ENCODE measurements around the gene DRAXIN. TPM values are rescaled to one million over a fixed set of nuclear protein-coding genes. Genes with fewer than 3 reads are reported as not detected.
A peak's percentile ranks its signal among the peaks of the same experiment; 100 is the strongest.

The DRAXIN gene
- polyA plus RNA-seq, 12 donors: 0.26 to 0.52 (median 0.35) TPM; not detected in 2

DNA sequence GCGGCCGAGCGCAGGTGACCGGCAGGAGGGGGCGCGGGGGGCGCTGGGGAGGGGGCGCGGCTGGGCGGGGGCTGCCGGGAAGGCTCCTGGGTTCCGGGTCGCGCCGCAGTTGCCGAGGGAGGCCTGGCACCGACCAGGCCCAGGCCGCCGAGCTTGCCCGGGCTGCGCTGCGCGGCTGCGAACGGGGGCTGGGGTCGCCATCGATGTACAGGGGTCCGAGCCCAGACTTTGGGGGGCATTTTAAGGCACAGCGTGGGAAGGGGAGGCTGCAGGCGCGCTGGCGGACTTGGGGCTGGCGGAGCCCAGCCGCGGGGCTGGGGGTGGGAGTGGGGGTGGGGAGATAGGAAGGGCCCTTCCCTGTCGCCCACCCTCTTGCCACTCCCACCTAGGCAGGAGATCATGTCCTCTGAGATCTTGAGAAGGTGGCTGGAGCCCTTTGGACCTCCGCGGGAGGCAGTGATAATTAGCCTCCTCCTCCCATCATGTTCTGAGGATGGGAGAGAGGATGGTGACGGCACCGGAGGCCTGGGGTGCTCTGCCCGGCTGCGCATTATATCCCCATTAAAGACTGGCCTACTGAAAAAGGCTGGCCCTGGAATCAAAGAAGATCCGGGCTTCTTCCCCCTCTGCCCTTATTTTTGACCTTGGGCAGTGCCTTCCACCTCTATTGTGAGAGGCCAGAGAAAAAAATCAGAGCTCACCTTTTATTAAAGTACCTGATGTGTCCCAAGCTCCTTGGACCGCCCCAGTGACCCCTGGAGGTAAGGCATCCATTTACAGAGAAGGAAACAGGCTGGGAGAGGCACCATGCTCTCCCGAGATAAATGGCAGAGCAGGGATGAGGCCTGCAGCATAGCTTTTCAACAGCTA lies 36.3 kb upstream of the DRAXIN start:
- no peak for DNase-seq

DNA sequence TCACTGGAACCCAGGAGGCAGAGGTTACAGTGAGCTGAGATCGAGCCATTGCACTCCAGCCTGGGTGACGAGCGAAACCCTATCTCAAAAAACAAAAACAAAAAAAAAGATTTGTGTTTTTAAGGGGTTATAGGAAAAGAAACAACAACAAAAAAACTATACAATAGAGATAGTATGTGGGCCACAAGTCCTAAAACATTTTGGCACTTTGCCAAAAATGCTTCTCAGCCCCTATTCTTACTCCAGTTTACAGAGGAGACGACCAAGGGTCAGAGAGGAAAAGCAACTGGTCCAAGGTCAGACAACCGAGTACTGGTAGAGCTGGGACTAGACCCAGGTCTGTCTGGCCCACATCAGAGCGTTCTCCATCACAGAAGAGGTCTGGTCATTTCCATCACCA lies 33.9 kb upstream of the DRAXIN start:
- no peak for DNase-seq

DNA sequence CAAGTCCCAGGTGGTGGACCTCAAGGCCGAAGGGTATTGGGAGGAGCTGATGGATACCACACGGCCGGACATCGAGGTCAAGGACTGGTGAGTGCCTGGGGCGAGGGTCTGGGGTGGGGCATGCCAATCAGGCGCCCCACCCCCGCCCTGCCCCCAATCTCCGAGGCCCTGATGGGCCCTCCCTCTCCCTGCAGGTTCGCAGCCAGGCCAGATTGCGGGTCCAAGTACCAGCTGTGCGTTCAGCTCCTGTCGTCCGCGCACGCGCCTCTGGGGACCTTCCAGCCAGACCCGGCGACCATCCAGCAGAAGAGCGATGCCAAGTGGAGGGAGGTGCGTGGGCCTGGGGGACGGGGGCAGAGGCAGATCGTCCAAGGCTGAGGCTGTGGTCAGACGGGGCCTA lies 33.0 kb upstream of the DRAXIN start:
- no peak for DNase-seq

DNA sequence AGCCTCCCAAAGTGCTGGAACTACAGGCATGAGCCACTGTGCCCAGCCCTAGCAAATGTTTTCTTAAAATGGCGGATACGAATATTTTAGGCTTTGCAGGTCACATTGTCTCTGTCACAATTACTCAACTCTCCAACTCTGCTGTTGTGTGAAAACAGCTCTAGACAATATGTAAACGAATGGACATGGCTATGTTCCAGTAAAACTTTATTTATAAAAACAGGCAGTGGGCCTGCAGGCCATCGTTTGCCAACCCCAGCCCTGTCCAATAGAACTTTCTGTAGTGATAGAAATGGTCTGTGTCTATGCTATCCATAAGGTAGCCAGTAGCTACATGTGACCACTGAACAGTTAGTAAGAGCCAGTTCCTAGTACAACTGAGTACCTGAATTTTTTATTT lies 31.8 kb upstream of the DRAXIN start:
- DNase-seq: no peak

DNA sequence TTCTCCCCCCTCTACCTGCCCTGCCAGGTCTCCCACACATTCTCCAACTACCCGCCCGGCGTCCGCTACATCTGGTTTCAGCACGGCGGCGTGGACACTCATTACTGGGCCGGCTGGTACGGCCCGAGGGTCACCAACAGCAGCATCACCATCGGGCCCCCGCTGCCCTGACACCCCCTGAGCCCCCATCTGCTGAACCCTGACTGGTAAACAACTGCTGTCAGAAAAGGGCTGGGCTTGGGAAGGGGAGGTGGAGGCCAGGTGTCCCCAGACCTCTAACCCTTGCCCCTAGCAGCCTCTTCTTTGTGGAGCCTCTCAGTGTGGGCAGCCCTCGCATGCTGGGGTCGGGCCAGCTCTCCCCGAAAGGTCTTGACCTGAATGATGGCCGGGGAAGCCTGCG lies 30.4 kb upstream of the DRAXIN start:
- no peak for DNase-seq

DNA sequence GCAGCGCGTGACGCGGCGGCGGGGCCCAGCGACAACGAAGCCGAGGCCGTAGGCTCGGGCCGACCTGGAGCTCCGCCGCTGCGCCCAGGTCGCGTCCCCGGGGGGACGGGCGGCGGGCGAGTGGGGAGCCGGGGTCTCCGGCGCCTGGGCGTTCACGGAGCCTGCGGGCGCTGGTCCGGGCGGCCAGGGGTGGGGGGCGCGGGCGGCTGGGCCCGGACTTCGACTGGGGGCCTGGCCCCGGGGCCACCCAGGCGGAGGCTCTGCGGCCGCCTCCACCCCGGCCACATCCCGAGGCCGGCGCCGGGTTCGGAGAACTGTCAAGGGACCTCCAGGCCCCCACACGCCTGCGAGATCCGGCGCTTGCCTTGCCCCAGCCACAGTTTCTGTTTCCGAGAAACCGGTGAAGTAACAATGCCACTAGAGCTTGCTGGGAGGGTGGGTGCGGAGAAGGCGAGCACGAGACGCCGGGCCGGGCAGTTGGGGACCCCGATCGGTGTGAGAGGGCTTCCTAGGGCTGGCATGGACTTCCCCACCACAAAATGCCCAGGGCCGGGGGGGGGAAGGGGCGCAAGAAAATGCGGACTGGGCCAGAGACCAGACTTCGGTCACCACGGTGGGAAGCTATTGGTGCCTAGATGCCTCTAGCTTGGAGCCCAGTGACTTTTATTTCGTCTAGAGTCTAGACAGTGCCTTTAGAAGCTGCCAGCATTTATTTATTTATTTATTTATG lies 27.0 kb upstream of the DRAXIN start:
- peak; percentile 43 for DNase-seq

DNA sequence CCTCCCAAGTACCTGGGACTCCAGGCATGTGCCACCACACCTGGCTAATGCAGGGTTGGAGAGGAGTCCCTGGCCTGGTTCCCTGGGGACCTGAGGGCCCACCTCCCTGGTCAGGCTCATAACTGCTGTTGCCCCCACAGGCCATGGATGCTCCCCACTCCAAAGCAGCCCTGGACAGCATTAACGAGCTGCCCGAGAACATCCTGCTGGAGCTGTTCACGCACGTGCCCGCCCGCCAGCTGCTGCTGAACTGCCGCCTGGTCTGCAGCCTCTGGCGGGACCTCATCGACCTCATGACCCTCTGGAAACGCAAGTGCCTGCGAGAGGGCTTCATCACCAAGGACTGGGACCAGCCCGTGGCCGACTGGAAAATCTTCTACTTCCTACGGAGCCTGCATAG lies 23.0 kb upstream of the DRAXIN start:
- no peak for DNase-seq

DNA sequence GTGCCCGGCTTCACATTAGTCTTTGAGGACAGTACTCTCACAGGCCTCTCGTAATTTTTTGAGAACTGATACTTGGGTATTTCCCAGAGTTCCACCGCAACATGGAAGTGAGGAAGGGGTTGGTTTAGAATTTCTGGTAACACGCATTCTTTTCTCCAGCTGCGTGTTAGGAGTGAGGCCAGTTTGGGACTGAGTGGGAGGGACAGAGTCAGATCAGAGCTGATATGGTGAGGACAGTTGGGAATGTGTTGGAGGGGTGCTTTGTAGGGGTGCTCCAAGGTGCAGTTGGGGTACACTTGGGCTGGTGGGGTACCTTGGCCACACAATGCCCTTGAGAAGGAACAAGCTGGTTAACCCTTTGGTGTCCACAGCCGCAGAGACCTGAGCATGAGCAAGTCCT lies 20.8 kb upstream of the DRAXIN start:
- no peak for DNase-seq

DNA sequence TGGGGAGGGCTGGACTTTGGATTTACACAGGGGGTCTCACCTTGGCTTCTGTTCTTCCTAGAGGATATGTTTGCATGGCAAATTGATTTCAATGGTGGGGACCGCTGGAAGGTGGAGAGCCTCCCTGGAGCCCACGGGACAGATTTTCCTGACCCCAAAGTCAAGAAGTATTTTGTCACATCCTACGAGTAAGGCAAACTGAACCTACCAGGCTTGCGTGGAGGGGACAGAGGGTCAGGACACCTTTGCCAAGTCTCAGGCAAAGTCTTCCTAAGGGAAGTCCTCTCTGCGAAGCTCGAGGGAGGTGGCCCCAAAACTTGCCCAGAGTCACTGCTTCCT lies 20.3 kb upstream of the DRAXIN start:
- DNase-seq: no peak

DNA sequence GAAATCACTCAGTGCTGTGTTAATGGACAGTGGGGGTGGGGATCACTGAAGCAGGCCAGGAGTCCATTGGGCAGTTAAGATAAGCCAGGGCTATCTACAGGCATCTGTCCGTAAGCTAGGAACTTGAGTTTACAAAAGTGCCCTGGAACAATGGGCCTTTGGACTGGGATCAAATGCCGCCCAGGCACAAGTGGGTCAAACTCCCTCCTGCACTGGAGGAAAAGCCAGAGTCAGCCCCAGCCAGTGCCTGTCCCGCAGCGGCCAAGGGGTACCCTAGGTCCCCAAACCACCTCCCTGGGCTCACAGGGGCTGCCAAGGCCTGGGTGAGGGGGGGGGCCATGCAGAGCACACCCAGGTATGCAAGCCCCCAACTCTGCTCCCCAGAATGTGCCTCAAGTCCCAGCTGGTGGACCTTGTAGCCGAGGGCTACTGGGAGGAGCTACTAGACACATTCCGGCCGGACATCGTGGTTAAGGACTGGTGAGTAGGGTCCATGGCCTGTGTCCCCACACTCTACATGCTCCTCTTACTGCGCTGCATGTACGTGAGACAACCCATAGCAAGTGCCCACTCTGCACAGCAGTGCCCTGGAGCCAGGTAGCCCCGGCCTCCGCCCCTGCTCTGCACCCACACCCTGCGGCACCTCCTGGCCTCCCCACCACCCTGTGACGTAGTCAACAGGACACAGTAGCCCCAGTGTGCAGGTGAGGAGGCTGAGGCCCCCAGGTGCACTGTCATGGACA lies 19.8 kb upstream of the DRAXIN start:
- no peak for DNase-seq

DNA sequence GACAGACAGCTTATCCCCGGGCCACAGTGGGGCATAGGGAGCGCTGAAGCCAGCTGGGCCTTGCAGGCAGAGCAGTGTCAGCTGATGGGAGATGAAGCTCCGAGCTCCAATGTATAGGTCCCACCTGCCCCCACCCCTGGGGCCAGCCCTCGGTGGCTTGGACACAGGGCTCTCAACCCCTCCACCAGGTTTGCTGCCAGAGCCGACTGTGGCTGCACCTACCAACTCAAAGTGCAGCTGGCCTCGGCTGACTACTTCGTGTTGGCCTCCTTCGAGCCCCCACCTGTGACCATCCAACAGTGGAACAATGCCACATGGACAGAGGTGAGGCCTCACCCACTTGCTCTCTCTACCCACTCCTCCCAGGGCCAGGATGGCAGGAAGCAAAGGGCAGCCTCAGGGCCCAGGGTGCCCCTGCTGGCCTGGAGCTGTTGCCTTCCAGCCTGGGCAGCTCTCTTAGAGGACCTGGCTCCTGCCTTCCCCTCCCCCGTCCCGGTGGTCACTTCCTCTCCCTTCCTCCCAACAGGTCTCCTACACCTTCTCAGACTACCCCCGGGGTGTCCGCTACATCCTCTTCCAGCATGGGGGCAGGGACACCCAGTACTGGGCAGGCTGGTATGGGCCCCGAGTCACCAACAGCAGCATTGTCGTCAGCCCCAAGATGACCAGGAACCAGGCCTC lies 18.3 kb upstream of the DRAXIN start:
- DNase-seq: no peak

DNA sequence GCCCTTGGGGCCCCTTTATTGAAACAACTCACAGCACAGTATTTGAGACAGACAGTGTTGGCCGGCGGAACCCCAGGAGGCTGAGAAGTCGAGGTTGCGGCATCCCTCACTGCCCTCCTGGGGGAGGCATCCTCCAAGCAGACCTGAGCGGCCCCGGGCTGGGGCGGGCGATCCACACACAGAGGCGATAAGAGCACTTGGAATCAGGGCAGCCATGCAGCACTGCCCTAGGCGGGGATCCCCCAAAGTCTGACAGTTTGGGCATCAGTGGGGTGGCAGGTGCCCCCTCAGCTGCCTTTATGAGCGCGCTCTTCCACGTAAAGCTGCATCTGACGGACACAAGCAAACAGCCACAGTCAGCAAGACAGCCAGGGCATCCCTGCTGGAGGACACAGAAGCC lies 17.0 kb upstream of the DRAXIN start:
- no peak for DNase-seq

DNA sequence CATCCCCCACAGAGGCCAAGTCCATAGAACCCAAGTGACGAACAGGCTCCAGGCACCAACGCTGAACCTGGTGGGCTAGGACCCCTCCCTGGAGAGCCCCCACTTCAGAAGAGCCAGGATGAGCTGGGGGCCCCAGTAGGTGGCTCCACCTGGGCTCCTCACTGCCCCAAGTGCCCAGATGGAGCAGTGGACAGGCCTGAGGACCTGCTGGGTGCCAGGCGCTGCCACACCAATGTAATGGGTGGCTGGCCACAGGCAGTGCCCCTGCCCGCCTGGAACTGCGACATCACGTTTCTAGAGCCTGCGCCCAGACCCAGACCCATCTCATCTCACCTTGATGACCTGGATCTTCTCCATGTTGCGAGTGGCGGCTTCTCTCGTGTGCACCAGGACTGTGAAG lies 16.2 kb upstream of the DRAXIN start:
- no peak for DNase-seq

DNA sequence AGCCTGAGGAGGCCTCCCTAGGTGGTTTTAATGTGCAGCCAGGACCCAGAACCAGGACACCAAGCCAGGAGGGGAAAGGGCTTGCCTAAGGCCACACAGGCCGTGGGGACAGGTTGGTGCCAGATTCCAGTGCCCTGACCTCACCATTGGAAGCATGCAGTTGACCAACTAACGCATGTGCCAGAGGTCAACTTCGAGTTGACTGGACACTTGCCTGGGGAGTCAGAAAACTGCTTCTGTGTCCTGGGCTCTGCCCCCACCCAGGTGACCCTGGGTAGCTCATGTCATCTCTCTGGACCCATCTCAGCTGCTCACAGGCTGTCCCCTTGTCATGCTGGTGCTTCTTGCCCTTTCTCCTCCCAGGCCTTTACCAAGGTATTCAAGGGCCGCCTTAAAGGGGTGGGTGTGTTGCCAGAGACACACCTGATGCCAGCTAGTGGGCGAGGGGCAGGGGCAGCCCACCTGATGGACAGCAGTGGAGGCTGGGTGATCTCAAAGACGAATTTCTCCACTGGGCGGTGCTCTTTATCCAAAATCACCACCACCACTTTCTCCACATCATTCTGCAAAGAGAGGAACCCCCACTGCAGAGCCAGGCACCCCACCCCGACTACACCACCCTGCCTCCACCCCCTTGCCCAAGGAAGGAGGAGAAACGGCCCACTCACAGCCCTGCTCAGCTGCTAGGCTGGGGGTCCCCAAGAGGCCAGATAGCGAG lies 15.0 kb upstream of the DRAXIN start:
- DNase-seq: no peak

DNA sequence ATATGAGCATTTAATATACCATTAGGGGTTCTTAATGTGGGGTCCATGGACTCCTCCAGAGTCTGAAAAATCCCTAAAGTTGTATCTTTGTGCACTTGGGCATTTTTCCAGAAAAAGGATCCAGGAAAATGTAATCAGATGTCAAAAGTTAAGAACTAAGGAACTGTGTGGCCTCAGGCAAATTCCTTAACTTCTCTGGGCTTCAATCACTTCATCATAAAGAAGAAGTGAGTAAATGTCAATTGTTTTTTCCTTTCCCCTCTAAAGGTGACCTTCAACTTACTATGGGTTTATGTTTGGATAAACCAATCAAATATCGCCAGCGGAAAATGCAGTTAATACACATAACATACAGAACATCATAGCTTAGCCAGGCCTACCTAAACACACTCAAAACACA lies 13.1 kb upstream of the DRAXIN start:
- DNase-seq: no peak

DNA sequence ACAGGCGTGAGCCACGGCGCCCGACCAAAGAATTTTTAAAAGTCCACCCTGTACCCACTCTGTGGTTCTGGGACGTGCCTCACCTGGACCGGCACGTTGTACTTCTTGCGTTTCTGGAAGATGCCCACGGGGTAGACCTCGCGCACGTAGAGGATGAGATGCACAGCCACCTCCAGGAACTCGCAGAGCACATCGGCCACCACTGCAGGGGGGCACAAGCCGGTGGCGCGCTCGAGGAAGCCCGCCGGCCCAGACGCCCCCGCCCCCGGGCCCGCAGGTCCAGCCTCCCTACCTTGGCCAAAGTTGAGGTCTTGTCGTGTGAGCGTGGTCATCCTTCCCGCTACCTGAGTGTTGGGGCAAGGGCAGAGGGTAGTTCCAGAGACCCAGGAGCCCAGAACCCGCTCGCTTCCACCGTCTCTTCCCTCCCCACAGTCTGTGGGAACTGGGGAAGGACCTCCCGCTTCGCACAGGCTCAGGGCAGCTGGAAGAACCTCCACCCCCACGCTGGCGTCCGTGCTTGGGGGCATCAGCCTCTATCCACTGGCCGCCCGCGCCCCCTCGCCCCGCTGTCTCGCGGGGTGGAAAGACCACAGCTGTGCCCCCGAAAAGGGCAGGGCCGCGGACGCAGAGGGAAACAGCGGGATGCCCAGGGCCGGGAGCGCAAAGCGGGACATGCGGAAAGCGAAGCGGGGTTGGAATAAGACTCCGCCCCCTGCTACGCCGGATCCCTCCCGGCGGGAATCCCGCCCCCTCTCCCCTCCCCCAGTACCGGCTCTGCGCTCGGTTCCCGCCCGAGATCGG lies 11.0 kb upstream of the DRAXIN start:
- DNase-seq: no peak

DNA sequence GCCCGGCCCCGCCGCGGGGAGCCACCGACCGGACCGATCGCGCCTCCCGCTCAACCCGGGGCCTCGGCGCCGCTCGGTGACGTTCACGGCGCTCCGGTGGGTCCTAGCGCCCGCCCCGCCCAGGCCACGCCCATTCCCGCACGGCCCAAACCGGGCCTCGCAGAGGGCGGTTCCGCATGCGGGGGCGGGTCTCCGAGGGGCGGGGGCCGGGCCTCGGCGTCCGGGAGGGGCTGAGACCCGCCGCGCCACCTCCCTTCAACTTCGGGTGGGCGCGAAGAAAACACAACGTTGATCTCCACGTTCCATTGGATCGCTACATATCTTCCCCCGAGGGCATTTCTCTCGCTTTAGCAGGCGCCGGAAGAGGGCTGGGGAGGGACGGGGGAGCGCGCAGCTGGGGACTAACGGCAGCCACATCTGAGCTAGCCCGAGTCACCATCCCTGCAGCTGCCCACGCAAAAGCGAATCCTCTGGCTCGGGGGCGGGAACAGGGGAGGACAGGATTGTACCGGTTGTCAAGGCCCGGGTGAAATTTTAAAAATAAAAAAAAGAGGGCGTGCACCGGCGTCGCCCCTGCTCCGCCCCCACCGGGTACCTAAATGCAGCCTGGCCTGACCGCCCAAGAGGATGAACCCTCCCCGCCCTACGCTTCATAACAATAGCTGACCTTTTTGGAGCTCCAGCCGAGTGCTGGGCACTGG lies 10.3 kb upstream of the DRAXIN start, which contains the start of gene MAD2L2:
Gene MAD2L2 (minus strand): TSS at position 78 of the 701 bp plus-strand sequence. CDS start 547 bp downstream, outside the sequence.
- peak; percentile 86 for DNase-seq

DNA sequence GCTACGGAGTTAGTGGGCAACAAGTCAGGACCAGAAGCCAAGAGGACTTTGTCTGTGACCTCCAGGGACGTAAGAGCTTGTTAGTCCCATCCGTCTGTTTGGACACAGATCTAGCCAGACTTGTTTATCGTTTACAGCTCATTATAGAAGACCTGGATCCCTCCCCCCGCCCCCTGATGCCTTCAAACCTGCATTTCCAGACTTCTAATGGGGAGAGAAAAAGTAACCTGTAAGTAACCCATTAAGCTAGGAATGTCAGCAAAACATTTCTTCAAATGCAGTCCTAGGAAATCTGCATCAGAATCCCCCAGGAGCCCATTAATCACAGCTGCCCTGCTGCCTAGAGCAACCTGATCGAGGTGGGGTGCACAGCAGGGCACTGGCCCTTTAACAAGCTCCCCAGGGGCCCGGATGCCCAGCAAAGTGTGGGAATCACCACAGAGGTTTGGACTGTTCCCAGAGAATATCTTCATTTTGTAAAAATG lies 9.2 kb upstream of the DRAXIN start:
- no peak for DNase-seq

DNA sequence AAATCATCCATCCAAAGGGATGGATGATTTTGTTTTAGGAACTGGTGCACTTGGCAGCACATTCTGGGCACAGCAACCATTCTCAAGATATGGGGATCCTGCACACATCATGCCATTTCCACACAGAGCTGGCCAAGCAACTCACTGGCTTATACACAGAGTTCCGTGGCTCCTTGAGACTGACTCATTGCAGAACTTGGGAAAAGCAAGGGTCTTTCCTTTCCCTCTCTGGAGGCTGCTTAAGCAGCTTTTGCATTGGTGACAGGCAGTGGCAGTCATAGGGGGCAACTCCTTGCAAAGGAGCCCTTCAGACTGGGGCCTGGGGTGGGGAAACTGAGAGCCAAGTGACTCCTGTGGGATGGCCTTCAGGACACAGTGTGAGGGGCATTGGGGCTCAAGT lies 8.7 kb upstream of the DRAXIN start:
- no peak for DNase-seq

DNA sequence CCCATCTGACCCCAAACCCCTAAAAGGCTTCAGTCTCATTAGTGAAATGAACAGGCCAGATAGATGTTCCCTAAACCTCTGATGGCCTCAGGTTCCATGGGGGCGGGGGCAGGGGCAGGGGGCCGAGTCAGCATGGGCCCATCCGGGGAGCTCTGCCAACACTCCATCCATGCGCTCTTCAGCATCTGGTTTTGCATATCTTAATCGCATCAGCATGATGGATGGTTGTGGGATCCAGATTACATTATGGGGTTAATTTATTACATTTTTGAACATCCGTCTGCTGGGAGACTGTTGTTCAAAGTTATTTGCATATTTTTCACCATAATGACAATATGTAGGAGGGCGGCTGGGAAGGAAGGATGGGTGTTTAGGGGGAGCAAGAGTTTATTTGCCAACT lies 7.4 kb upstream of the DRAXIN start:
- no peak for DNase-seq

All from muscle of arm (tissue), 12 donors.